OCI-LY3 (cell line): ENCODE data around the gene ZNF354B.

Experiments
- EZH2phosphoT487 ChIP-seq: fragments of 200-600 bp; shearing (Covaris generic); IDR thresholded peaks from 2 replicates; pipeline ENCODE4 v1.6.1; 2018; ENCODE audit warnings: antibody characterized with exemption, mixed run types, low read depth
- TF ChIP-seq, protein P1 (sequence below): fragments of 200-600, 300-600 bp; sonication (generic); IDR thresholded peaks from 2 replicates; pipeline ENCODE4 v1.5.1; 2014; ENCODE audit warnings: antibody characterized with exemption, low read length, low read depth

DNA sequence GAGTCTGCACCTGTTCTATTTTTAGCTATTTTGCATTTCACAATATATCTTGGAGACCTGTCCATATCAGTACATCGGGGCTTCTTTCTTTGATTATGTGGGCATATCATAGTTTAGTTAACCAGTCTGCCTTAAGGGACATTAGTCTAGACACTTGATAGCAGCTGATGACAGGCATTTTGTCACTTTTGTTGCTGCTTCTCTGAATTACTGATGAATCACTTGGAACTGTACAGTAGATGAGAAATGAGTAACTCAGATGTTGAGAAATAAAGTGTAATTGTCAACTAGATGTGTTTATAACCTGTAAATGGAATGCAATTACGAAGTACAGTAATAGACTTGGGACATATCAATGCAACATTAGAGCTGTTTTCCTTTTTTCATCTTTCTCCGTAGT lies 43.1 kb downstream of the ZNF354B start:
- TF ChIP-seq, protein P1, sequence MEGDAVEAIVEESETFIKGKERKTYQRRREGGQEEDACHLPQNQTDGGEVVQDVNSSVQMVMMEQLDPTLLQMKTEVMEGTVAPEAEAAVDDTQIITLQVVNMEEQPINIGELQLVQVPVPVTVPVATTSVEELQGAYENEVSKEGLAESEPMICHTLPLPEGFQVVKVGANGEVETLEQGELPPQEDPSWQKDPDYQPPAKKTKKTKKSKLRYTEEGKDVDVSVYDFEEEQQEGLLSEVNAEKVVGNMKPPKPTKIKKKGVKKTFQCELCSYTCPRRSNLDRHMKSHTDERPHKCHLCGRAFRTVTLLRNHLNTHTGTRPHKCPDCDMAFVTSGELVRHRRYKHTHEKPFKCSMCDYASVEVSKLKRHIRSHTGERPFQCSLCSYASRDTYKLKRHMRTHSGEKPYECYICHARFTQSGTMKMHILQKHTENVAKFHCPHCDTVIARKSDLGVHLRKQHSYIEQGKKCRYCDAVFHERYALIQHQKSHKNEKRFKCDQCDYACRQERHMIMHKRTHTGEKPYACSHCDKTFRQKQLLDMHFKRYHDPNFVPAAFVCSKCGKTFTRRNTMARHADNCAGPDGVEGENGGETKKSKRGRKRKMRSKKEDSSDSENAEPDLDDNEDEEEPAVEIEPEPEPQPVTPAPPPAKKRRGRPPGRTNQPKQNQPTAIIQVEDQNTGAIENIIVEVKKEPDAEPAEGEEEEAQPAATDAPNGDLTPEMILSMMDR: no peak
- TF ChIP-seq EZH2phosphoT487: no peak
